HEK293T (cell line): ENCODE data around the gene RPTOR.

Experiments used
- ARNT ChIP-seq: fragments of 450-650 bp; IDR thresholded peaks from 2 replicates; pipeline ENCODE4 v1.6.1; 2017; ENCODE audit warnings: mild to moderate bottlenecking
- BHLHE40 ChIP-seq: fragments of 450-650 bp; IDR thresholded peaks from 2 replicates; pipeline ENCODE4 v1.6.1; 2016; ENCODE audit warnings: mild to moderate bottlenecking, moderate library complexity, borderline replicate concordance
- FOXA1 ChIP-seq: fragments of 450-650 bp; IDR thresholded peaks from 2 replicates; pipeline ENCODE4 v1.6.1; 2016; ENCODE audit warnings: mild to moderate bottlenecking
- FOXK2 ChIP-seq: fragments of 450-650 bp; IDR thresholded peaks from 2 replicates; pipeline ENCODE4 v1.6.1; 2016; ENCODE audit warnings: mild to moderate bottlenecking
- FOXM1 ChIP-seq: fragments of 450-650 bp; IDR thresholded peaks from 2 replicates; pipeline ENCODE4 v1.6.1; 2017; ENCODE audit warnings: mild to moderate bottlenecking, borderline replicate concordance
- HDGF ChIP-seq: fragments of 450-650 bp; IDR thresholded peaks from 2 replicates; pipeline ENCODE4 v1.6.1; 2017; ENCODE audit warnings: antibody characterized with exemption, borderline replicate concordance
- SP1 ChIP-seq: fragments of 450-650 bp; IDR thresholded peaks from 2 replicates; pipeline ENCODE4 v1.6.1; 2017
- TF ChIP-seq, protein P1 (sequence below): fragments of 450-650 bp; IDR thresholded peaks from 2 replicates; pipeline ENCODE4 v1.6.1; 2016

DNA sequence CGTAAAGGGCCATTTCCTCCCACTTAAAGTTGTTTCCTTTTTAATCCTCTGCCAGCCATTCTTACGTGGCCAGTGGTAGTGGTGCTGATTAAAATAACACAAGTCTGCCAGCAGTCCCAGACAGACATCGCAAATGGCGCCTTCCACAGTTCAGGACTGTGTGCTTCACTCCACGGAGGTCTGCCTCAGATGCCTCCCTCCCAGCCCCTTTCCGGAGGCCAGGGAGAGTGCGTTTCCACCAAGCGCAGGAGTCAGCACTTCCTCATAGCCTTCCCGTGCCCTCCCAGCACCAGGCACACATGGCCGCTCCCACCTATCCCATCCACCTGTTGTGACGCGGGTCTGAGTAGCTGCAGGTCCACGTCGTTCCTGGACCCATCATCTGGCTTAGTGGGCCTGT lies 205.6 kb downstream of the RPTOR start:
- TF ChIP-seq SP1: no peak
- TF ChIP-seq HDGF: no peak
- TF ChIP-seq, protein P1, sequence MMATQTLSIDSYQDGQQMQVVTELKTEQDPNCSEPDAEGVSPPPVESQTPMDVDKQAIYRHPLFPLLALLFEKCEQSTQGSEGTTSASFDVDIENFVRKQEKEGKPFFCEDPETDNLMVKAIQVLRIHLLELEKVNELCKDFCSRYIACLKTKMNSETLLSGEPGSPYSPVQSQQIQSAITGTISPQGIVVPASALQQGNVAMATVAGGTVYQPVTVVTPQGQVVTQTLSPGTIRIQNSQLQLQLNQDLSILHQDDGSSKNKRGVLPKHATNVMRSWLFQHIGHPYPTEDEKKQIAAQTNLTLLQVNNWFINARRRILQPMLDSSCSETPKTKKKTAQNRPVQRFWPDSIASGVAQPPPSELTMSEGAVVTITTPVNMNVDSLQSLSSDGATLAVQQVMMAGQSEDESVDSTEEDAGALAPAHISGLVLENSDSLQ: no peak
- TF ChIP-seq FOXA1: no peak
- TF ChIP-seq FOXM1: no peak
- no peak for TF ChIP-seq BHLHE40
- TF ChIP-seq FOXK2: no peak
- TF ChIP-seq ARNT: no peak
